Stimulated activated CD8-positive, alpha-beta memory T cell treated with anti-CD3 and anti-CD28 coated beads, Interleukin-2, amount 100 ng/mL, for 48 hours (primary cell): ENCODE results near the gene KPNA6.
"Not testable (repeated sequence)": the region's sequence is repeated elsewhere in the genome, so short reads cannot be mapped to it uniquely, and the experiment has no call there.

Experiments
- DNase-seq, 2 donors: peaks; one replicate each; pipeline ENCODE4 v3.0.0-alpha.2; 2020; ENCODE audit warnings: low read depth in 2 of 2

Gene KPNA6

GRCh38 chr1:32107742-32108661 lies at the start of gene KPNA6:
Gene KPNA6, plus strand, starts transcription at chr1:32108056. Its CDS starts 75 bp downstream, at chr1:32108131.
- peak; percentile 65 to 74 for DNase-seq

DNA sequence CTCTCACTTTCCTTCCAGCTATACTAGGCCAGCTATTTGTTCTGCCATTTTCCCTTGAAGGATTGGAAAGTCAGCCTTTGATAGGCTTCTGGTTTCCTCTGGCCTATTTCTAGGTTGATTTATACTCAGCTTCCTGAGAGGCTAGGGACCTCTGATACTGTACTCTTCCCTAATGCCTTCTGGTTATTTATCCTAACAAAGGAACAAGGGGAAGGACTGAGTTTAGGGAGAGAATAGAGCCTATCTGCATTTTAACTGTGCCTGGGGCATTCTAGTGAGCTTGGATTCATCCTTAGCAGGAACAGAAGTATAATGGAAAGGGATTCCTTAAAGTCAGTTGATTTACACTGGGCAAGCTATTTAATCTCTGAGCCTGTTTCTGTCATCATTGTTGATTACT lies 46.9 kb upstream of the KPNA6 start:
- no peak for DNase-seq

GRCh38 chr1:32062867-32063230 lies 45.0 kb upstream of the KPNA6 start:
- no peak for DNase-seq

DNA sequence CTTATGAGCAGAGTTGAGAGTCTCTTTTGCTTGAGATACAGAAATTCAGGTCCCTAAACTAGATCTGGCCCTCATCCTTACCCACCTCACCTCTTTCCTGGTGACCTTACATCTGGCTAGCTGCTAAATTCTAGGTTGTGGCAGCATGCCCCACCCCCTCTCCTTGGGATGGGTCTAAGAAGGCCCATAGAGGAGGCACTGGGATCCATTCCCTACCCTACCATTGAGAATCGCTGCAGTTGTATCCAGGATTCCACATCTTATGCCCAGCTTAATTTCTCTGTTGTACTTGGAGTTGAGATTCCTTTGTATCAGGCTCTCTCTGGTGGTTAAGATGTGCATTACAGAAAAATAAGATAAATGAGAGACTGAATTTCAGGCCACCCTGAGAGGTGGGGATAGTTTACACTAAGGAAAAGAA lies 44.6 kb upstream of the KPNA6 start:
- no peak for DNase-seq

DNA sequence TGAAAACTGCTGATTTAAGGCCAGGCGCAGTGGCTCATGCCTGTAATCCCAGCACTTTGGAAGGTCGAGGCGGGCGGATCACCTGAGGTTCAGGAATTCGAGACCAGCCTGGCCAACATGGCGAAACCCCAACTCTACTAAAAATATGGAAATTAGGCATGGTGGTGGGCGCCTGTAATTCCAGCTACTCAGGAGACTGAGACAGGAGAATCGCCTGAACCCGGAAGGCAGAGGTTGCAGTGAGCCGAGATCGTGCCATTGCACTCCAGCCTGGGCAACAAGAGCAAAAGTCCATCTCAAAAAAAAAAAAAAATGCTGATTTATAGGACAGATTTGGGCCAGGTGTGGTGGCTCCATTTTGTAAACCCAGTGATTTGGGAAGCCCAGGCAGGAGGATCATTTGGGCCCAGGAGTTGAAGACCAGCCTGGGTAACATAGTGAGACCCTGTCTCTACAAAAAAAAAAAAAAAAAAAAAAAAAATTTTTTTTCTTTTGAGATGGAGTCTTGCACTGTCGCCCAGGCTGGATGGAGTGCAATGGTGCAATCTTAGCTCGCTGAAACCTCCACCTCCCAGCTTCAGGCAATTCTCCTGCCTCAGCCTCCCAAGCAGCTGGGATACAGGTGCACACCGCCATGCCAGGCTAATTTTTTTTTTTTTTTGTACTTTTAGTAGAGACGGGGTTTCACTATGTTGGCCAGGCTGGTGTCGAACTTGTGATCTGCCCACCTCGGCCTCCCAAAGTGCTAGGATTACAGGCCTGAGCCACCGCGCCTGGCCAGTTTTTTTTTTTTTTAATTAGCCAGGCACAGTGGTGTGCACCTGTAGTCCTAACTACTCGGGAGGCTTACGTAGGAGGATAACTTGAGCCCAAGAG lies 42.0 kb upstream of the KPNA6 start:
- DNase-seq: not testable (repeated sequence)

DNA sequence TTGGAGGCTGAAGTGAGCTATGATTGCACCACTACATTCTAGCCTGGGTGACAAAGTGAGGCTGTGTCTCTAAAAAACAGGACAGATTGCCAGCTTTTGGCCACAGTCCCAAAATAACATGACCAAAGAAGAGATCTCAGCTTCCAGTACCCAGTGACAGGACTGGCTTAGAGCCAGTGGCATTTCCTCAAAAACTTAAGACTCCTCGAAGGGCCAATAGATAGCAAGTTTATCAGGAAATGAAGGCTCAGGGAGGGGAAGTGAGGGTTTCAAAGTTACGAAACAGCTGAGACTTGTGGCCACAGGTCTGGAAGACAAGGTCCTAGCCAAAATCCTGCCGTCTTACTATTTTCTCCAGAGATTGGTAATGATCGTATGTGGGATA lies 41.4 kb upstream of the KPNA6 start:
- DNase-seq: no peak

DNA sequence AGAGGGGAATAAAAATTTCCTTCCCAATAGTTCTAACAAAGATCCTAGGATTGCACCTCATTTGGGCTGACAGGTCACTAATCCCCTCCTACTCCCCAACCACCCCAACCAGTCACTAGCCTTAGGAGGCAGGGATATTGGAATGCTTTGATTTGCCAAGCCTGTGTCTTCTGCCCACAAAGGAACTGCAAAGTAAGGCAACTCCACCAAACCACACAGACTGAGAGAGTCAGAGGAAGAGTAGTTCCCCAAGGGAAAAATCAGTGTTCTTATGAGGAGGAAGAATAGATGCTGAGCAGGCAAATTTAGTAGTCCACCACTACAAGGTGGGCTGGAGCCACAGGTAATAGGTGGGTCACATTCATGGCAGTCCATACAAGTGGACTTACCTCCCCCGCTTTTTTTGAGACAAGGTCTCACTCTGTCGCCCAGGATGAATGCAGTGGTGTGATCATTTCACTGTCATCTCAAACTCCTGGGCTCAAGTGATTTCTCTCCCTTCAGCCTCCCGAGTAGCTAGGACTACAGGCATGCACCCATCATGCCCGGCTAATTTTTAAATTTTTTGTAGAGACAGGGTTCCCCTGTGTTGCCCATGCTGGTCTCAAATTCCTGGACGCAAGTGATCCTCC lies 38.8 kb upstream of the KPNA6 start:
- no peak for DNase-seq

- DNase-seq: no peak
Measured at GRCh38 chr1:32071758-32072621, 35.9 kb upstream of the KPNA6 start.

DNA sequence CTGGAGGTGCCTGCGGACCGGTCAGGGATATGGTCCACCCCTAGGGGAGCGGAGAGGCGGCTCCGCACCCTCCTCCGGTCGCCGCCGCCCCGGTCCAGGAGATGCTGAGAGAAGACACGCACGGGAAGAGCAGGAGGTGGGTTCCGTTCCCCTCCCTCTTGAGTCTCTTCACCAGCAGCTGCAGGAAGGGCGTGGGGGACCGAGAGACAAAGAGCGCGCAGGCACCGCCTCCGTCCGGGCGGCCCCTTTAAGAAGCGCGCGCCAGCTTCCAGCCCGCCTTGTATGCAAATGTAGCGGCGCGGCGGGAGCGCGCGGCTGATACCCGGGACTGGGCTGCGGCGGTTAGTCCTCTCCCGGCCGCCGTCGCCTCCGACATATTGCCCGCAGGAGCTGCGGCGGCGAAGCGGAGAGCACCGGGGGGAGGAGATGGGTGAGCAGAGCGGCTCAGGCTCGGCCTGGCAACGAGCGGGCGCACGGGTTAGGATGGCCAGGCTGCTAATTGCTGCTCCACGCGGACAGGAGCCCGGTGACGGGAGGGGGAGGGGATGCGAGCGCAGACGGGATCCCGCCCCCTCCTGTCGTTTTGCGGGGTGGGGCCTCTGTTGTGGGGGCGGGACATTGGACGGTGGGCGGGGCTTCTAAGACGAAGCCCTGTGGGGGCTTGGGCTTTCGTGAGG lies 35.1 kb upstream of the KPNA6 start, which contains the start of gene TMEM39B:
TMEM39B (plus strand) TSS at position 318 of the 677 bp plus-strand sequence; CDS start at position 427, 109 bp downstream.
- DNase-seq: peak; percentile 88 to 90

- no peak for DNase-seq
Measured at GRCh38 chr1:32073299-32074229, 34.3 kb upstream of the KPNA6 start.

GRCh38 chr1:32074841-32075240 lies 33.0 kb upstream of the KPNA6 start:
- DNase-seq: no peak

DNA sequence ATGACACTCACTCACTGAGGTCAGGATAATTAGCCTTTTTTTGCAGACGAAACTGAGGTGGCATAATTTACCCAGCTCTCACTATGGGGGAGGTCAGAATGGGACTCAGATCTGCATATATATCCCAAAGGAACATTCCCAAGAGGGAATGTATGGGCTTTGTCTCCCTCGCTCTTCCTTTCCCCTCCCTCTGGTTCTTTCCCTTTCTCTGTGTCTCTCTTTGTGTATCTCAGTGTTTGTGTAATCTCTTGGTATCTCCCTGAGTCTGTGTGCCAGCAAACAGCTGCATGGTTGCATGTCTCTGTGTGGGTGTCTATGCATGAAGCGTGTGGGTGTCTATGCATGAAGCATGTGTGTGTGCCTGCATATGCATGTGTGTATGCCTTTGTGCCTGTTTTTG lies 30.4 kb upstream of the KPNA6 start:
- DNase-seq: no peak

GRCh38 chr1:32082022-32082421 lies 25.8 kb upstream of the KPNA6 start:
- no peak for DNase-seq

DNA sequence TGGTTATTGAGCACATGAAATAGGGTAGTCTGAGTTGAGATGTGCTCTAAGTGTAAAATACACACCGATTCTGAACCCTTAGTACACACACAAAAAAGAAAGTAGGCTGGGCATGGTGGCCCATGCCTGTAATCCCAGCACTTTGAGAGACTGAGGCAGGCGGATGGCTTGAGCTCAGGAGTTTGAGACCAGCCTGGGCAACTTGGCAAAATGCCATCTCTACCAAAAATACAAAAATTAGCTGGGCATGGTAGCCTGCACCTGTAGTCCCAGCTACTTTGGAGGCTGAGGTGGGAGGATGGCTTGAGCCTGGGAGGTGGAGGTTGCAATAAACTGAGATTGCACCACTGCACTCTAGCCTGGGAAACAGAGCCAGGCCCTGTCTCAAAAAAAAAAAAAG lies 21.5 kb upstream of the KPNA6 start:
- DNase-seq: not testable (repeated sequence)

GRCh38 chr1:32091176-32091575 lies 16.7 kb upstream of the KPNA6 start:
- DNase-seq: no peak

- no peak for DNase-seq
Measured at GRCh38 chr1:32091591-32091990, 16.3 kb upstream of the KPNA6 start.

GRCh38 chr1:32094746-32095521 lies 12.9 kb upstream of the KPNA6 start:
- no peak for DNase-seq

DNA sequence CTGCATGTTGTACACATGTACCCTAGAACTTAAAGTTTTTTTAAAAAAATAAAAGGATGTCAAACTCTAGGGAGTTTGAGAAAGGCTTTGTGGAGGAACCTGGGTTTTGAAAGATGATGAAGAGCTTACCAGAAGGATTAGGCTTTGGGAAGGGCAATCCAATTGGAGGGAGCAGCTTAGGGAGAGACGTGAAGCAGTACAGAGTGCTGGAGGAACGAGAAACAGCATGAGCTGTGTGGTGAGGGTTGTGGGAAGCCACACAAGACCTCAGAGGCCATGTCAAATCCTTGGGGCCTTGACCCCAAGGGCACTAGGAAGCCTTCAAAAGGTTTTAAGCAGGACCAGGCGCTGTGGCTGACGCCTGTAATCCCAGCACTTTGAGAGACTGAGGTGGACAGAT lies 8.4 kb upstream of the KPNA6 start:
- DNase-seq: no peak

- DNase-seq: no peak
Measured at GRCh38 chr1:32100359-32100758, 7.5 kb upstream of the KPNA6 start.
